Nephron progenitor cell (in vitro differentiated cells): ENCODE data around the gene FAM110C.

Source experiments
- DNase-seq: peaks from one replicate; pipeline ENCODE4 v3.0.0; 2021
- H3K27ac Mint-ChIP-seq: 2 replicates; pipeline ENCODE4 v1.8.0; 2021; ENCODE audit warnings: mild to moderate bottlenecking, moderate library complexity, mixed read lengths
- H3K27me3 Mint-ChIP-seq: 2 replicates; pipeline ENCODE4 v1.8.0; 2021; ENCODE audit warnings: mild to moderate bottlenecking, low read depth, mixed read lengths; ENCODE audit not compliant: poor library complexity
- H3K36me3 Mint-ChIP-seq: 2 replicates; pipeline ENCODE4 v1.8.0; 2021; ENCODE audit warnings: low read depth, mixed read lengths
- H3K4me1 Mint-ChIP-seq: 2 replicates; pipeline ENCODE4 v1.8.0; 2021; ENCODE audit warnings: mixed read lengths
- H3K4me3 Mint-ChIP-seq: 2 replicates; pipeline ENCODE4 v1.8.0; 2021; ENCODE audit warnings: mild to moderate bottlenecking, moderate library complexity, mixed read lengths
- H3K9me3 Mint-ChIP-seq: 2 replicates; pipeline ENCODE4 v1.8.0; 2021; ENCODE audit warnings: mild to moderate bottlenecking, moderate library complexity, mixed read lengths
- TF ChIP-seq, protein P1 (sequence below): fragments of 200-600 bp; sonication (generic); IDR thresholded peaks from 2 replicates; pipeline ENCODE4 v1.5.0; 2021; ENCODE audit warnings: antibody characterized with exemption

The FAM110C gene

DNA sequence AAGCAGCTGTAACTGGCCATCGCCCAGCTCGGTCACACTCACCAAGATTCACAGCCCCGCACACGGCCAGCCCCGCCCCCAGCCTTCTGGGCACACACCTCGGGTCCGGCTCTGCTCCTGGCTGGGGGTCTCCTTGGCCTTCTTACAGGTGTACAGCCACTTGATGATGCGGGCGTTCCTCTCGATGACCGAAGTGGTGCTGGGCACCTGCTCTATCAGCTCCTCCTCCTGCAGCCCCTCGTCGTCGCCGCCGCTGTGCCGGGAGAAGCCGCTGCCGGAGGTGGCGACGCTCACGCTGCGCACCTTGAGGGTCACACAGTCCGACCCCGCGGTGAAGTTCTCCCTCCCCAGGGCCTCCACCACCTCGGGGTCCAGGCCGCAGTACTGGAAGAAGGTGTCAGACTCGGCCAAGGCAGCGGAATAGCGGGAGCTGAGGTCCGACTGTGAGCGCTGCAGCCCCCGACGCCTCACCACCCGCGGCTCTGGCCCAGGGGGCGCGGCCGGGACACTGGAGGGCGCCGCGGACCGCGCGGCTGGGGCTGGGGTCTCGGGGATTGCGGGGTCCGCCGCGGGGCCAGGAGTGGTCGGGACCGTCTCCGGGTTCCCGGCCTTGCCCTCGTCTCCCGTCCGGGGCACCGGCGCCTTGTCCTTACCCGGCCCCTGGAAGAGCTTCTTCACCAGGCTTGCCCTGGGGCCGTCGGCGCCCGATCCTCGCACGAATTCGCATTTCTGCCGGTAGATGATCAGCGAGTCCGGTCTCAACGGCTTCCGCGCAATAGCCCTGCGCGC lies 769 bp downstream of the FAM110C start:
- peak; percentile 24 for DNase-seq
- no peaks in the 10 kb centered on the region for H3K9me3 Mint-ChIP-seq
- peak overlapping the region; percentile 66 for H3K4me3 Mint-ChIP-seq
- TF ChIP-seq, protein P1, sequence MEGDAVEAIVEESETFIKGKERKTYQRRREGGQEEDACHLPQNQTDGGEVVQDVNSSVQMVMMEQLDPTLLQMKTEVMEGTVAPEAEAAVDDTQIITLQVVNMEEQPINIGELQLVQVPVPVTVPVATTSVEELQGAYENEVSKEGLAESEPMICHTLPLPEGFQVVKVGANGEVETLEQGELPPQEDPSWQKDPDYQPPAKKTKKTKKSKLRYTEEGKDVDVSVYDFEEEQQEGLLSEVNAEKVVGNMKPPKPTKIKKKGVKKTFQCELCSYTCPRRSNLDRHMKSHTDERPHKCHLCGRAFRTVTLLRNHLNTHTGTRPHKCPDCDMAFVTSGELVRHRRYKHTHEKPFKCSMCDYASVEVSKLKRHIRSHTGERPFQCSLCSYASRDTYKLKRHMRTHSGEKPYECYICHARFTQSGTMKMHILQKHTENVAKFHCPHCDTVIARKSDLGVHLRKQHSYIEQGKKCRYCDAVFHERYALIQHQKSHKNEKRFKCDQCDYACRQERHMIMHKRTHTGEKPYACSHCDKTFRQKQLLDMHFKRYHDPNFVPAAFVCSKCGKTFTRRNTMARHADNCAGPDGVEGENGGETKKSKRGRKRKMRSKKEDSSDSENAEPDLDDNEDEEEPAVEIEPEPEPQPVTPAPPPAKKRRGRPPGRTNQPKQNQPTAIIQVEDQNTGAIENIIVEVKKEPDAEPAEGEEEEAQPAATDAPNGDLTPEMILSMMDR, result no peak
- H3K36me3 Mint-ChIP-seq, result no peaks in the 10 kb centered on the region
- peaks cover 80% of the 10 kb centered on the region for H3K27me3 Mint-ChIP-seq
- peaks cover 15% of the 10 kb centered on the region for H3K4me1 Mint-ChIP-seq
- no peak overlapping the region for H3K27ac Mint-ChIP-seq

DNA sequence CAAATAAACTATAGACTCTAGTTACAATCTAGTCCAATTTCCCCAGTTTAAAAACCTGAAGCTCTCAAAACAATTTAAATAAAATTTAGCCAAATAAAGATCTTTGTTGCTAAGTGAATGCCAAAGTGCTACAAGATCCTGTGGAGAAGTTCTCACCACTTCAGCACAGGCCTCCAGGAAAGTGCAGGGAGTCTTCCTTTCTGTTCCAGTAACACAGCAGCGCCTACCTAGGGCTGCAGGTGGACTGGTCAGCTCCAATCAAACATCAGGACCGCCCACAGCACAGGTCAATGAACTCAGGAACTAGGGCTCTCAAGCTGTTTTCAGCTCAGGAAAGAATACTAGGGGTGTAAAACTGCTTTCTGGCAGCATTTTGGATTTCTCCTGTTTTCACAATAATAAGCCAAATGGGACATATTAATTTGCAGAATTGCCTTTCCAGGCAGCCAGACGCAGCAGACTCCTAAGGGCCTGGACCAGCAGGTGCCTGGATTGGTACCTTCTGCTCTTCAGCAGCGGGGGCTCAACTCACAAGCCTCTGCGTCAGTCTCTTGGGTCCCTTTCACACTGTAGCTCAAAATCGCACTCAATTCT lies 1.5 kb downstream of the FAM110C start:
- peaks cover 73% of the 10 kb centered on the region for H3K27me3 Mint-ChIP-seq
- TF ChIP-seq, protein P1, result no peak
- no peak for DNase-seq

DNA sequence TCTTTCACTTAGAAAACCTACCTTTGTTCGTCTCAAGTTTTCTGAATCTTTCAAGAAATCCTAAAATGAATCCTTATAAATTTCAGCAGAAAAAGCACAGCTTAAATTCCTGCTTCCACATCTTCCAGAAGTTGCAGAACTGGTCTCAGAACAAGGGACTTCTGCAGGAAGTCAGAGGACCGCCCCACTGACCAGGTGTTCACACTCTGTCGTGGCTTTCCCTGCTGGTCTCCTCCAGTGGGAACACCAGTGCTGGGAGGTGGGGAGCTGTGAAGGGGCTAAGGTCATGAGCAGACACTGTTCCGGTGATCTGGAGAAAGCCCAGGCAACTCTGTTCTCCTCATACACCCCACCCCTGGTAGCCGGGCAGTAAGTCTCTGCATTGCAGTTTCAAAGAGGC lies 3.5 kb downstream of the FAM110C start:
- DNase-seq, result no peak
- no peaks in the 10 kb centered on the region for H3K36me3 Mint-ChIP-seq
- no peaks in the 10 kb centered on the region for H3K9me3 Mint-ChIP-seq
- H3K27me3 Mint-ChIP-seq, result peaks cover 53% of the 10 kb centered on the region
- peaks cover 15% of the 10 kb centered on the region for H3K4me1 Mint-ChIP-seq
- no peak overlapping the region for H3K27ac Mint-ChIP-seq
- no peak overlapping the region for H3K4me3 Mint-ChIP-seq
- TF ChIP-seq, protein P1, result no peak

More for the DNA sequence above, 1.5 kb downstream of the FAM110C start:
- Mint-ChIP-seq H3K9me3 (no peaks in the 10 kb centered on the region), H3K4me1 (peaks cover 15% of the 10 kb centered on the region), H3K4me3 (peak overlapping the region; percentile 66), H3K36me3 (no peaks in the 10 kb centered on the region), H3K27ac (no peak overlapping the region)

DNA sequence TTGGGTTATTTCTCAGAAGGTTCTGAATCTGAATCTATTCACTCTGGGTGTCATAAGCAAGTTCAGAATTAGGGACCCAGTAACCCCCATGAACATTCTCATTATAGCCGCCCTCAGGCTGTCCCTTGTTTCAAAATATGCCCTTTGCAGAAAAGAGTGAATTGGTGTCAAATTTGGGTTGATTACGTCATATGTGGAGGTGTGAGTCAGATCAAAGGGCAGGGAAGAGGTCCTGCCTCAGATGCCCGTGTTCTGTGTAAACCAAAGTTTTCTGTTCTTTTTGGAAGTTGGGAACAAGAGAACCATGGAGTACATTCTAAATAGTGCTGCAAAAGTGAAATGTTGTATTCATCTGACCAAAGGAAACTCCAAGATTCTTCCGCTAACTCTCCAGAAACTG lies 5.8 kb downstream of the FAM110C start:
- Mint-ChIP-seq H3K9me3 (no peaks in the 10 kb centered on the region), H3K4me1 (peaks cover 7% of the 10 kb centered on the region), H3K27me3 (peaks cover 34% of the 10 kb centered on the region), H3K36me3 (no peaks in the 10 kb centered on the region), H3K4me3 (no peak overlapping the region), H3K27ac (no peak overlapping the region)
- TF ChIP-seq, protein P1, result no peak
- DNase-seq, result no peak

DNA sequence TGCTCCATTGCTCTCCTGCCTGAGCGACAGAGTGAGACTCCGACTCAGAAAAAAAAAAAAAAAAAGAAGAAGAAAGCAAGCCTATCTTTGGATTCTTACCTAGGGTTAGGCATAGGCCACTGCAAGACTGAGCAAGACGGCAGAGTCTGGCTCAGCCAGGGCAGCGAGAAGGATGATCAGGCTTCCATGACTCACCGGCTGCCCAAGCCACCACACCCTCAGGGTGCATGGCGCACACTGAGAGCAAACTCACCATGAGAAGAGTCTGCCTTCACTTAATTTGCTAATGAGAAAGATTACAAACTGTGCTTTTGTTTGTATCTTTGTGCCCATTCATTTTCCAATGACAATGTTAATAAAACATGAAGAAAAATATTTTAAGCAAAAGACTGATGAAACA lies 8.2 kb downstream of the FAM110C start:
- Mint-ChIP-seq H3K27me3 (peaks cover 14% of the 10 kb centered on the region), H3K4me3 (no peak overlapping the region), H3K4me1 (no peaks in the 10 kb centered on the region), H3K36me3 (no peaks in the 10 kb centered on the region), H3K27ac (no peak overlapping the region), H3K9me3 (no peaks in the 10 kb centered on the region)
- DNase-seq, result no peak
- TF ChIP-seq, protein P1, result no peak
